Ishikawa (cell line): ENCODE measurements around the gene HS3ST5.

Source experiments
- CEBPB ChIP-seq: IDR thresholded peaks from 2 replicates; pipeline ENCODE4 v1.6.1; 2012
- CREB1 ChIP-seq: IDR thresholded peaks from 2 replicates; pipeline ENCODE4 v1.6.1; 2012; ENCODE audit warnings: low read depth
- EGR1 ChIP-seq: IDR thresholded peaks from 2 replicates; pipeline ENCODE4 v1.6.1; 2012
- EP300 ChIP-seq: IDR thresholded peaks from 2 replicates; pipeline ENCODE4 v1.6.1; 2012; ENCODE audit warnings: borderline replicate concordance
- FOXM1 ChIP-seq: IDR thresholded peaks from 2 replicates; pipeline ENCODE4 v1.6.1; 2012; ENCODE audit warnings: low read depth, borderline replicate concordance
- MAX ChIP-seq: IDR thresholded peaks from 2 replicates; pipeline ENCODE4 v1.6.1; 2012
- NFIC ChIP-seq: IDR thresholded peaks from 2 replicates; pipeline ENCODE4 v1.6.1; 2012
- RAD21 ChIP-seq: IDR thresholded peaks from 2 replicates; pipeline ENCODE4 v1.6.1; 2012; ENCODE audit warnings: low read depth
- REST ChIP-seq: IDR thresholded peaks from 2 replicates; pipeline ENCODE4 v1.6.1; 2012; ENCODE audit warnings: low read depth, mild to moderate bottlenecking
- TAF1 ChIP-seq: IDR thresholded peaks from 2 replicates; pipeline ENCODE4 v1.6.1; 2012; ENCODE audit warnings: low read depth, mild to moderate bottlenecking
- TCF12 ChIP-seq: IDR thresholded peaks from 2 replicates; pipeline ENCODE4 v1.6.1; 2012; ENCODE audit warnings: low read depth
- TEAD4 ChIP-seq: IDR thresholded peaks from 2 replicates; pipeline ENCODE4 v1.6.1; 2012
- USF1 ChIP-seq: IDR thresholded peaks from 2 replicates; pipeline ENCODE4 v1.6.1; 2012
- YY1 ChIP-seq: IDR thresholded peaks from 2 replicates; pipeline ENCODE4 v1.6.1; 2012; ENCODE audit warnings: low read depth
- ZBTB7A ChIP-seq: IDR thresholded peaks from 2 replicates; pipeline ENCODE4 v1.6.1; 2012; ENCODE audit warnings: low read depth

The HS3ST5 gene

GRCh38 chr6:114342826-114343781 lies at the start of gene HS3ST5:
Gene HS3ST5 (minus strand): TSS chr6:114343023. CDS start chr6:114062845, 280,178 bp downstream.
- TF ChIP-seq ZBTB7A (no peak), RAD21 (peak; percentile 20; the same call in 1 of the 2 replicates)

GRCh38 chr6:114390176-114390575 lies 47.4 kb upstream of the HS3ST5 start:
- TF ChIP-seq RAD21 (no peak), REST (no peak), NFIC (no peak), EGR1 (no peak), TCF12 (no peak), ZBTB7A (no peak), EP300 (no peak), MAX (no peak)

GRCh38 chr6:114389111-114389510 lies 46.3 kb upstream of the HS3ST5 start:
- no peak for TF ChIP-seq CREB1
- TF ChIP-seq FOXM1: no peak
- TF ChIP-seq TAF1: no peak
- TF ChIP-seq YY1: no peak
- TF ChIP-seq NFIC: no peak
- no peak for TF ChIP-seq ZBTB7A
- TF ChIP-seq CEBPB: no peak
- TF ChIP-seq TCF12: no peak
- no peak for TF ChIP-seq REST
- no peak for TF ChIP-seq EP300
- TF ChIP-seq MAX: no peak

GRCh38 chr6:114382406-114382805 lies 39.6 kb upstream of the HS3ST5 start:
- no peak for TF ChIP-seq CREB1
- no peak for TF ChIP-seq RAD21
- no peak for TF ChIP-seq CEBPB
- TF ChIP-seq EP300: no peak
- TF ChIP-seq TCF12: no peak
- TF ChIP-seq EGR1: no peak
- no peak for TF ChIP-seq TAF1
- no peak for TF ChIP-seq ZBTB7A
- TF ChIP-seq TEAD4: no peak
- no peak for TF ChIP-seq REST
- no peak for TF ChIP-seq YY1
- no peak for TF ChIP-seq NFIC
- no peak for TF ChIP-seq FOXM1
- no peak for TF ChIP-seq USF1
- TF ChIP-seq MAX: no peak

- TF ChIP-seq CREB1 (no peak), ZBTB7A (no peak), YY1 (no peak), EGR1 (no peak), MAX (no peak), TEAD4 (no peak), EP300 (no peak), CEBPB (no peak), TCF12 (no peak), USF1 (no peak), RAD21 (no peak), REST (no peak), NFIC (no peak), TAF1 (no peak)
Observed at GRCh38 chr6:114377881-114378280, 35.1 kb upstream of the HS3ST5 start.
